K562 (cell line): ENCODE results near the gene COLEC12.

ENCODE experiments used
- E2F1 ChIP-seq: sonication (generic); formaldehyde crosslinking; IDR thresholded peaks from 2 replicates; pipeline ENCODE4 v1.8.1; 2023; ENCODE audit warnings: mild to moderate bottlenecking, missing genetic modification reagents, moderate library complexity
- EP300 ChIP-seq: IDR thresholded peaks from 2 replicates; pipeline ENCODE4 v1.6.1; 2012; ENCODE audit warnings: low read length, improper control_type of control experiment
- EZH2 ChIP-seq: IDR thresholded peaks from 2 replicates; pipeline ENCODE4 v1.6.1; 2012; ENCODE audit warnings: low read depth, mild to moderate bottlenecking, inconsistent platforms, low read length, borderline replicate concordance
- ILF3 ChIP-seq: fragments of 450-650 bp; IDR thresholded peaks from 2 replicates; pipeline ENCODE4 v1.6.1; 2018; ENCODE audit warnings: antibody characterized with exemption, mild to moderate bottlenecking, moderate library complexity, borderline replicate concordance
- MAFK ChIP-seq: IDR thresholded peaks from 2 replicates; pipeline ENCODE4 v1.6.1; 2011; ENCODE audit warnings: low read length, improper control_type of control experiment
- MTA3 ChIP-seq: fragments of 450-650 bp; formaldehyde crosslinking; IDR thresholded peaks from 2 replicates; pipeline ENCODE4 v1.6.1; 2017; ENCODE audit warnings: mild to moderate bottlenecking, borderline replicate concordance
- PATZ1 ChIP-seq: fragments of 250-450 bp; sonication (Bioruptor Pico); IDR thresholded peaks from 2 replicates; pipeline ENCODE4 v1.5.0; 2020; ENCODE audit warnings: mild to moderate bottlenecking, borderline replicate concordance
- PRDM10 ChIP-seq: fragments of 450-650 bp; IDR thresholded peaks from 2 replicates; pipeline ENCODE4 v1.6.1; 2018; ENCODE audit not compliant: partially characterized antibody
- SMARCB1 ChIP-seq: IDR thresholded peaks from 2 replicates; pipeline ENCODE4 v1.6.1; 2011; ENCODE audit warnings: improper control_type of control experiment, low read depth; ENCODE audit not compliant: insufficient read length
- SRSF9 ChIP-seq: fragments of 200-400 bp; formaldehyde crosslinking; IDR thresholded peaks from 2 replicates; pipeline ENCODE4 v1.6.1; 2017; ENCODE audit warnings: low read depth, low read length, borderline replicate concordance
- ZFP1 ChIP-seq: fragments of 450-650 bp; formaldehyde crosslinking; IDR thresholded peaks from 2 replicates; pipeline ENCODE4 v1.4.0; 2020; ENCODE audit warnings: mild to moderate bottlenecking, mixed read lengths
- ZNF3 ChIP-seq: fragments of 250-450 bp; sonication (Bioruptor Pico); IDR thresholded peaks from 2 replicates; pipeline ENCODE4 v1.5.0; 2021; ENCODE audit warnings: mild to moderate bottlenecking, moderate library complexity
- TF ChIP-seq, protein P1 (sequence below), 3 experiments: IDR thresholded peaks in 2 of 3; conservative IDR thresholded peaks in 1 of 3; 2 replicates each; pipeline ENCODE4 v1.5.1; 2011 to 2012; ENCODE audit warnings: low read length in 3 of 3, mild to moderate bottlenecking in 3 of 3, control low read depth in 2 of 3, improper control_type of control experiment in 1 of 3, inconsistent platforms in 1 of 3, low read depth in 1 of 3, mixed read lengths in 1 of 3, moderate library complexity in 1 of 3; ENCODE audit not compliant: insufficient read depth in 2 of 3

DNA sequence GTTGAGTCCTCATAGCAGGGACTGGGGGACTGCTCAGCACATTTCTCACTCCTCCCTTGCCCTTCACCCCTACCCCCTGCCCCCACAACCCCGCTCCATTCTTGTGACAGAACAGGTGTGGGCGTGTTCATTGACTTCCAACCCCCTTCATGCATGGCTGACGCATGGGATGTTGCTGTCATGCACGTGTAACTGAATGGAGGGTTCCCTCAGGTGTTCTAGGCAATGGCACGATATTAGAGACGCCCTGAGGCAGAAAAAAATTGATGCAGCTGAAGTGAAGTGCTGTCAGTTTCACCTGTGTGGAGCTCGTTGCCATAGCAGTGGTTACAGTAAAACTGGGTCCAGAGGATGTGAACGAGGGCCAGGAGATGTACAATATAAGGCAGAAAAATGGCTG is 226.2 kb downstream of the COLEC12 start:
- no peak for TF ChIP-seq E2F1
- no peak for TF ChIP-seq EP300
- no peak for TF ChIP-seq MAFK
- no peak for TF ChIP-seq PRDM10
- no peak for TF ChIP-seq SMARCB1
- no peak for TF ChIP-seq ZFP1
- no peak for TF ChIP-seq SRSF9
- TF ChIP-seq MTA3: no peak
- no peak for TF ChIP-seq ZNF3
- TF ChIP-seq ILF3: no peak
- TF ChIP-seq, protein P1, sequence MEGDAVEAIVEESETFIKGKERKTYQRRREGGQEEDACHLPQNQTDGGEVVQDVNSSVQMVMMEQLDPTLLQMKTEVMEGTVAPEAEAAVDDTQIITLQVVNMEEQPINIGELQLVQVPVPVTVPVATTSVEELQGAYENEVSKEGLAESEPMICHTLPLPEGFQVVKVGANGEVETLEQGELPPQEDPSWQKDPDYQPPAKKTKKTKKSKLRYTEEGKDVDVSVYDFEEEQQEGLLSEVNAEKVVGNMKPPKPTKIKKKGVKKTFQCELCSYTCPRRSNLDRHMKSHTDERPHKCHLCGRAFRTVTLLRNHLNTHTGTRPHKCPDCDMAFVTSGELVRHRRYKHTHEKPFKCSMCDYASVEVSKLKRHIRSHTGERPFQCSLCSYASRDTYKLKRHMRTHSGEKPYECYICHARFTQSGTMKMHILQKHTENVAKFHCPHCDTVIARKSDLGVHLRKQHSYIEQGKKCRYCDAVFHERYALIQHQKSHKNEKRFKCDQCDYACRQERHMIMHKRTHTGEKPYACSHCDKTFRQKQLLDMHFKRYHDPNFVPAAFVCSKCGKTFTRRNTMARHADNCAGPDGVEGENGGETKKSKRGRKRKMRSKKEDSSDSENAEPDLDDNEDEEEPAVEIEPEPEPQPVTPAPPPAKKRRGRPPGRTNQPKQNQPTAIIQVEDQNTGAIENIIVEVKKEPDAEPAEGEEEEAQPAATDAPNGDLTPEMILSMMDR (IDR thresholded peaks at IDR 0.05 in 2 of 3, conservative IDR thresholded peaks at IDR 0.05 in 1 of 3; ENCODE audit: insufficient read depth in 2 of 3, low read depth in 1 of 3, low read length in 3 of 3): no peak
- TF ChIP-seq PATZ1: no peak
- no peak for TF ChIP-seq EZH2
